Fibroblast of the aortic adventitia (primary cell): ENCODE data around the gene NLRP4. TPM values are rescaled to one million over a fixed set of nuclear protein-coding genes. Genes with fewer than 3 reads are reported as not detected.

Source experiments
- DNase-seq: peaks from one replicate; pipeline ENCODE4 v3.0.0-alpha.2; 2010; ENCODE audit warnings: low read depth
- H3K4me3 ChIP-seq: 2 replicates; pipeline ENCODE4 v1.5.1; 2011; ENCODE audit warnings: low read depth, mild to moderate bottlenecking, control low read depth, low read length, moderate library complexity
- total RNA-seq: library from RNA; depleted of rRNA; stranded (reverse); fragments of >200 nt; gene quantifications from 2 replicates; pipeline ENCODE4 v1.2.3, GENCODE V29; 2012; ENCODE audit warnings: low replicate concordance
- TF ChIP-seq, protein P1 (sequence below): IDR thresholded peaks from 2 replicates; pipeline ENCODE4 v1.5.1; 2011; ENCODE audit warnings: mild to moderate bottlenecking, low read length, control low read depth, inconsistent platforms; ENCODE audit not compliant: insufficient read depth

NLRP4 gene, protein sequence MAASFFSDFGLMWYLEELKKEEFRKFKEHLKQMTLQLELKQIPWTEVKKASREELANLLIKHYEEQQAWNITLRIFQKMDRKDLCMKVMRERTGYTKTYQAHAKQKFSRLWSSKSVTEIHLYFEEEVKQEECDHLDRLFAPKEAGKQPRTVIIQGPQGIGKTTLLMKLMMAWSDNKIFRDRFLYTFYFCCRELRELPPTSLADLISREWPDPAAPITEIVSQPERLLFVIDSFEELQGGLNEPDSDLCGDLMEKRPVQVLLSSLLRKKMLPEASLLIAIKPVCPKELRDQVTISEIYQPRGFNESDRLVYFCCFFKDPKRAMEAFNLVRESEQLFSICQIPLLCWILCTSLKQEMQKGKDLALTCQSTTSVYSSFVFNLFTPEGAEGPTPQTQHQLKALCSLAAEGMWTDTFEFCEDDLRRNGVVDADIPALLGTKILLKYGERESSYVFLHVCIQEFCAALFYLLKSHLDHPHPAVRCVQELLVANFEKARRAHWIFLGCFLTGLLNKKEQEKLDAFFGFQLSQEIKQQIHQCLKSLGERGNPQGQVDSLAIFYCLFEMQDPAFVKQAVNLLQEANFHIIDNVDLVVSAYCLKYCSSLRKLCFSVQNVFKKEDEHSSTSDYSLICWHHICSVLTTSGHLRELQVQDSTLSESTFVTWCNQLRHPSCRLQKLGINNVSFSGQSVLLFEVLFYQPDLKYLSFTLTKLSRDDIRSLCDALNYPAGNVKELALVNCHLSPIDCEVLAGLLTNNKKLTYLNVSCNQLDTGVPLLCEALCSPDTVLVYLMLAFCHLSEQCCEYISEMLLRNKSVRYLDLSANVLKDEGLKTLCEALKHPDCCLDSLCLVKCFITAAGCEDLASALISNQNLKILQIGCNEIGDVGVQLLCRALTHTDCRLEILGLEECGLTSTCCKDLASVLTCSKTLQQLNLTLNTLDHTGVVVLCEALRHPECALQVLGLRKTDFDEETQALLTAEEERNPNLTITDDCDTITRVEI
- total RNA-seq, result not detected in 2 replicates

DNA sequence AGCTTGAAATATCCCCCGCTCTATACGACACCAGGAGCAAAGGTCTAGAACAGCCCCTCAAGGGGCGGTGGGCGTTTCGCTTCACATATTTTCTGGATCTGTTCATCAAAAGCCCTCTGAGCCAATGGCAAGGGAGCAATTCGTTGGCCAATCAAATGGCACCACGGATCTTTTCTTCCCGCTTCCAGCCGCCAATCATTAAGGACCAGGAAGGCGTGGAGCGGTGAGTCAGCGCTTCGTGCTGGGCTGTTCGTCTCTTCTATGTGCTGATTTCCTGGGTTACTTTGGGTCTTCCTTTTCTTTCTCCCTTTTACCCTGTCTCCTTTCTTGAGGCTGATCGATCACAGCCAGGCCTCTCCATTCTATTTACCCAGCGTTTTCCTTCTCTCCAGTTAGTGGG lies at the start of gene NLRP4:
Gene NLRP4, plus strand, starts transcription at position 201 of the 400 bp plus-strand sequence. CDS start 15,541 bp downstream, outside the sequence.
- DNase-seq, result no peak
- TF ChIP-seq, protein P1, sequence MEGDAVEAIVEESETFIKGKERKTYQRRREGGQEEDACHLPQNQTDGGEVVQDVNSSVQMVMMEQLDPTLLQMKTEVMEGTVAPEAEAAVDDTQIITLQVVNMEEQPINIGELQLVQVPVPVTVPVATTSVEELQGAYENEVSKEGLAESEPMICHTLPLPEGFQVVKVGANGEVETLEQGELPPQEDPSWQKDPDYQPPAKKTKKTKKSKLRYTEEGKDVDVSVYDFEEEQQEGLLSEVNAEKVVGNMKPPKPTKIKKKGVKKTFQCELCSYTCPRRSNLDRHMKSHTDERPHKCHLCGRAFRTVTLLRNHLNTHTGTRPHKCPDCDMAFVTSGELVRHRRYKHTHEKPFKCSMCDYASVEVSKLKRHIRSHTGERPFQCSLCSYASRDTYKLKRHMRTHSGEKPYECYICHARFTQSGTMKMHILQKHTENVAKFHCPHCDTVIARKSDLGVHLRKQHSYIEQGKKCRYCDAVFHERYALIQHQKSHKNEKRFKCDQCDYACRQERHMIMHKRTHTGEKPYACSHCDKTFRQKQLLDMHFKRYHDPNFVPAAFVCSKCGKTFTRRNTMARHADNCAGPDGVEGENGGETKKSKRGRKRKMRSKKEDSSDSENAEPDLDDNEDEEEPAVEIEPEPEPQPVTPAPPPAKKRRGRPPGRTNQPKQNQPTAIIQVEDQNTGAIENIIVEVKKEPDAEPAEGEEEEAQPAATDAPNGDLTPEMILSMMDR, result no peak
- H3K4me3 ChIP-seq, result no peak within 1 kb of the TSS

DNA sequence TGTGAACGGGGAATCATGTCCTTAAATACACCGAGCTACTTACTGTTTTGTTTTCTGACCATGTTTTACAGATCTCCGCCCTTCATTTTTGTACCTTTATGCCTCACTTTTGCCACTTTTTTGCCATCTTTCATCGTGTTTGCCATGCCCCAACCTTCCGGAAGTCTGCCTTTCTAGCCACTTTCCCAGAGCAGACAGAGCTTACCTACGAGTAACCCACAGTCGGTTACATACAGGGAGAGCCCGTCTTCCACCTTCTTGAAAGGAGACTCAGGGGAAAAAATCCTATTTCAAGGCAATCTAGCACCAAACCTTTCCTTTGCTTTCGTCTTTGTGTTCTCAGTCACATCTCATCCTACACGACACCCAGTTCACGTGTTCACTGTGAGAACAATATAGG lies 41.3 kb upstream of the NLRP4 start:
- DNase-seq, result no peak
- no peak overlapping the region for H3K4me3 ChIP-seq
- TF ChIP-seq, protein P1, result no peak

DNA sequence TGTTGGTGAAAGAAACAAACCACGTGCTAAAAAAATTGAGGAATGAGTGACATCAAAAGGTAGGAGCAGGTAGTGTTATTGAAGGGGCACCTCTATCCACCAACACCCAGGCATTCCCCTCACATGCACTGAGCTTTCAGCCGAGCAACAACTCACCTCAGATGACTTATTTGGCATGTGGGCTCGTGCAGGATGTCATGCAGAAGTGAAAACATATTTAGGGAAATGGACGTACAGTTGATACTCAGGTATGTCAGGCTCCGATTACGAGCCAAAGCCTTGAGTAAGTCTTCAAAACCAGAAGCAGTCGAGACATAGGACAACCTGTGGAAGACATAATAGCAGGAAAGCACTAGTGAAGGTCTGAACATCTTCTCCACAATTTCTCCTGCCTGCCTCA lies 34.9 kb upstream of the NLRP4 start:
- no peak for DNase-seq
- no peak overlapping the region for H3K4me3 ChIP-seq
- TF ChIP-seq, protein P1, result no peak

DNA sequence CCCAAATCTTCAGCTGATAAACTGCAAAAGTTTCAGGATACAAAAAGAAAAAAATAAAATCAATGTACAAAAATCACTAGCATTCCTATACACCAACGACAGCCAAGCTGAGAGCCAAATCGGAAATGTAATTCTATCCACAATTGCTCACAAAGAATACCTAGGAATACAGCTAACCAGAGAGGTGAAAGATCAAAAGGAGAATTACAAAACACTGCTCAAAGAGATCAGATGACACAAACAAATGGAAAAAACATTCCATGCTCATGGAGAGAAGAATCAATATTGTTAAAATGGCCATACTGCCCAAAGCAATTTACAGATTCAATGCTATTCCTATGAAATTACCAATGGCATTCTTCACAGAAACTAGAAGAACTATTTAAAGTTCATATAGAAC lies 34.1 kb upstream of the NLRP4 start:
- H3K4me3 ChIP-seq, result no peak overlapping the region
- no peak for DNase-seq
- TF ChIP-seq, protein P1, result no peak

DNA sequence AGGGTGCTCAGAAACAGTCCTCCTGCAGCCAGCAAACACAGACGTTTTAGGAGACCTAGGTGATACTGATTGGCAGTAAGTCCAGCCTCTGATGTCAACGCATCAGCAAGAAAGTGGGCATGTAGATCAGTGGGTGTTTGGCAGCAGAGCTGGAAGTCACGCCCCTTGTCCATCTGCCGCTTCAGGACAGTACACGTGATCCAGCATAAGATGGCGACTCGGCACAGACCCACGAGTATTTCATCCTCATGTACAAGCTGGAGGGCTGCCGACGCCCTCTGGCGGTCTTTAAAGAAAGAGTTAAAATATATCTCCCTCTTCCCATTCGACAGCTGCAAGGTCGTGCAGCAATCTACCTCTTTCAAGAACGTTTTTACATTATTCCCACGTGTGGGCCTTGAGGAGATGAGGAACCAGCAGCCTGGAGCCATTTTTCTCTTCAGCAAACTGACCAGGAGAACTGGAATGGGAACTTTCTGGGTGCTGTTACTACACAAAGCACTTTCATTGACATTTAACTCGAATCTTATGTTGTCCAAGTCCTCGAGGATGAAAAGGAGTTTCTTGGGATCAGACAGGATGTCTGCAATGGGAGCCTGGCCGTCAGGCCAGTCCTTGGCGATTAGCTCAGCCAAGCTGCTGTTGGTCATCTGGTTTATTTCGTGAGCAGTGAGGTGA lies 26.8 kb upstream of the NLRP4 start:
- TF ChIP-seq, protein P1, result no peak
- no peak overlapping the region for H3K4me3 ChIP-seq
- DNase-seq, result peak; percentile 15

DNA sequence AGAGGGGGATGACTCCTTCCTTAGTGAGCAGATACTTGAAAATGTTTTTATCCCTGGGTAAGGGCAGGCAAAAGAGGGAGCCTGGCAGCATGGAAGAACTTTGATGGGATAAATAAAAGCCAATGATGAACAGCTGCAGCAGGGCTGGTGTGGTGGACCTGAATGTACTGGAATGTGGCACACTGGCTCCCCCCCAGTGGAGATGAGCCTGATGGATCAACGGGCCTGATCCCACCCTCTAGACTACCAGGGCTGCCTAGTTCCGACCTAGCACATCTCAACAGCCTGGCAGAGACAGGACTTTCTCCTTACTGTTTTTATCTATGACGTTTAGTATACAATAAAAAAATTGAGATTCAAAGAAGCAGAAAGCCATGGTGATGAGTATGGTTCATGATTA lies 25.0 kb upstream of the NLRP4 start:
- TF ChIP-seq, protein P1, result no peak
- no peak for DNase-seq
- no peak overlapping the region for H3K4me3 ChIP-seq
